Renal cortex interstitium (tissue), 11 donors: ENCODE data around the gene PHETA1. TPM values are rescaled to one million over a fixed set of nuclear protein-coding genes. Genes with fewer than 3 reads are reported as not detected.
"Not testable (repeated sequence)": the region's sequence is repeated elsewhere in the genome, so short reads cannot be mapped to it uniquely, and the experiment has no call there.

Source experiments
- DNase-seq, 11 donors: peaks; one replicate each; pipeline ENCODE4 v3.0.0-alpha.2; 2013; ENCODE audit warnings: low read depth in 9 of 11, low spot score in 4 of 11; ENCODE audit errors: extremely low read depth in 1 of 11
- polyA plus RNA-seq, 3 donors: library from polyadenylated mRNA; unstranded; fragments of 120-200 nt; gene quantifications; one replicate each; pipeline ENCODE4 v1.2.1, GENCODE V29; 2013; ENCODE audit not compliant: insufficient read length in 3 of 3

PHETA1 gene
- polyA plus RNA-seq, 3 donors = 10.4 to 15.1 (median 13.1) TPM

DNA sequence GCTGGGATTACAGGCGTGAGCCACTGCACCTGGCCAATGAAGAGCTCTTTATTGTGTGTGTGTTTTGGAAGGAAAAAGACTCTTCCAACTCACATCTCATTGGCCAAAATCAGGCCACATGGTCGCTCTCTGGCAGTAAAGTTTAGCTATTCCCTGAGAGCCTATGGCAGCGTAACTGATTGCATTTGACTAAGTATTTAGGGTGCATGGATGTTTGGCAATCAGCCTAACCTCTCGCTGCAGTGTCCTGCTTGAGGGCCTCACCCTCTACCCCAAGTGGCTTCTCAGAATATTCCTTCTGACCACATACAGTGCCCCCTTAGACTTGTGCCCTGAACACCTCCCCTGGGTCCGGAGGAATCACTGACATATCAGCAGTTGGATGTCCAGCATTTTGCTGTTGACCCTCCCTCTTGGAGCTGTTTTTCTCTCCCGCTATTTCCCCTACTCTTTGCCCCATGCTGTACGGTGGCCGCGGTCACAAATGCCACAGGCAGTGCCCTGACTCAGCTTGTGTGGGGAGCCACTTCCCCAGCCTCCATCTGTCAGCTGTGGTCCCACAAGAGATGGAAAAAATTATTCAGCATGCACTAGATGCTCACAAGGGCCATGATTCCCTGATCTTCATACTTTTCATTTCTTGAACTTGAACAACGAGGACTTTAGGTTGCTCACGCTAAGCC, 9.5 kb downstream of the PHETA1 start:
- DNase-seq = no peak

DNA sequence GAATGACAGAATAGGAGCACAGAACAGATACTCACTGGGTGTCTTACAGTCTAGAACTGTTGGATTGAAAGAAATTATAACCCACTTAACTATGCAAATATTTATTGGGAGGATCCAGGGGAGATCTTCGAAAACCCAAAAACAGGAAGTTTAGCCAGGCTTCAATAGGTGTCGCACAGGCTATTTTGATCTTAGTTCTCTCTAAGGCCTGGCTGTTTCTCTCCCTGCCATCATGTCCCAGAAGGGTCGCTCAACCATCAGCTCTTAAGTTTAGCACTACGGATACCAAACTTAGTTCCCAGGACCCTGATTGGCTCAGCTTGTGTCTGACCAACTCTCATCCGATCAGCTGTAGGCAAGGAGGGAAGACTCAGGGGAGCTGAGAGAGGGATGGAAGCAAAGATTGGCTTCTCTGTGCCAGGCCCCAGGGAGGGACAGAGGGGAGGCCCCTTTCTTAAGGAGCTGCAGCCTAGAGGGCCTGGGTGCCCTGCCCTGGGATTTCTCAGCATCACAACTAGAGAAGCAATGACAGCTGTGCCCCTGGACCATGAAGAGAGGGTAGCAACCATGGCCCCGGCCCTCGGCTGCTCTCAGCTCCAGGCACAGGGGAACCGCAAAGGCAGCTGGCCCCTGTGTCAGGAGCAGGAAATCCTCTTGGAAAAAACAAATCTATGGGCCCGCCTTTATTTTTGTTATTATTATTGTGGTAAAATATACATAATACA, 13.5 kb downstream of the PHETA1 start:
- no peak for DNase-seq

DNA sequence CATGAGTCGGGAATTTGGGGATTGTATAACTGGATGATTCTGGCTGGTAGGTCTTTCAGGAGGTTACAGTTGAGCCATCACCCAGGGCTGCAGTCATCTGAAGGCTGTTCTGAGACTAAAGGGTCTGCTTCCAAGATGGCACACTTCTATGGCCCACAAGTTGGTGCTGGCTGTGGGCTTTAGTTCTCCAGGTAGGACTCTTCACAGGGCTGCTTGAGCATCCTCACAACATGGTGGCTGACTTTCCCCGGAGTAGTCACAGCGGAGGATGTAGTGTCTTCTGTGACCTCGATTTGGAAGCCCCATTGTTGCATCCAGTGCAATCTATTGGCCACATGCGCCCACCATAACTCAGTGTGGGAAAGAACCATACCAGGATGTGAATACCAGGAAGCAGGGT, 14.4 kb downstream of the PHETA1 start:
- DNase-seq = no peak

DNA sequence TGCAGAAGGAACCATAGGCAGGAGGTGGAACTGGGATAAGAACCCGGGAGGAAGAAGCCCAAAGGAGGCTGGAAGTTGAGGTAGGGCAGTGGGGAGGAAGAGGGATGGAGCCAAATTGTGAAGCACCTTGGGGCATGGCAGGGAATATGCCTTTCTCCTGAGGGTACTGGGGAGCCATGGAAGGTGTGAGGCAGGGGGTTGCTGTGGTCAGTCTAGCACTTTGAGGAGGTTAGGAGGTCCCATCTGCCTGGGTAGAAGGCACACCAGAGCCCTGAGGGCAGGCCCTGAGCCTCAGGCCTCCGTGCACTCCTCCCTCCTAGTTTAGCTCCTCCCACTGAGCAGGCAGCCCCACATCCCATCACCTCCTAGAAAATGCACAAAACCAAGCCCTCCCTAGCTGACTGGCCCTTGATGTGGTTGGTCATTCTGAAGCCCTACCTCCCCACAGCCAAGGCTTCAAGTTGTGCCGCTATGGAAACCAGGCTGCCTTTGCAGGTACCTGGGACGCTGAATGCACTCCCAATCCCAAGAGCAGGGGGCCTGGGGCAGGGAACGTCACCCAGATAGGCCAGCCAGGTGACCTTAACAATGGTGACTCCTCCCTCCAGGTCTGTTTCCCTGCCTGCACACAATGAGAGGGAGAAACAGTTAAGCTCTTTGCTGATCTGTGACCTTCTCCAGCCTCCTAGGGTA, 15.1 kb downstream of the PHETA1 start:
- DNase-seq = no peak

DNA sequence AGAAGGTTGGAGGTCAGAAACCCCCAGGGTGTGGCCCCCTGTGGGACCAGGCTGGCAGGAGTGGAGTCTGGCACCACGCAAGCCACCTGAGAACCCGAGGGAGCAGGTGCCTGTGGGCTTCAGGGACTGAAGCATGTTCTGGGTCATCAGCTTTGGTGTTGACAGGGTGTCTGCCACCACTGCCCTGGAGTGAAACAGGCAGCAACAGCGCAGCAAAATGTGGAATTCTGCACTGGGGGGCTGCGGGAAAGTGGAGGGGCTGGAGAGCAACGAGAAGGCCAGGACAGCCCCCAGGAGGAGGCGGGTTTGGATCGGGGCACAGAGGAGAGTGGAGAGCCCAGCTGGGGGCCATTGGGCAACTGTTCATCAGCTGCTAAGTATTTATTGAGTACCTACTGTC, 15.9 kb downstream of the PHETA1 start:
- no peak for DNase-seq

DNA sequence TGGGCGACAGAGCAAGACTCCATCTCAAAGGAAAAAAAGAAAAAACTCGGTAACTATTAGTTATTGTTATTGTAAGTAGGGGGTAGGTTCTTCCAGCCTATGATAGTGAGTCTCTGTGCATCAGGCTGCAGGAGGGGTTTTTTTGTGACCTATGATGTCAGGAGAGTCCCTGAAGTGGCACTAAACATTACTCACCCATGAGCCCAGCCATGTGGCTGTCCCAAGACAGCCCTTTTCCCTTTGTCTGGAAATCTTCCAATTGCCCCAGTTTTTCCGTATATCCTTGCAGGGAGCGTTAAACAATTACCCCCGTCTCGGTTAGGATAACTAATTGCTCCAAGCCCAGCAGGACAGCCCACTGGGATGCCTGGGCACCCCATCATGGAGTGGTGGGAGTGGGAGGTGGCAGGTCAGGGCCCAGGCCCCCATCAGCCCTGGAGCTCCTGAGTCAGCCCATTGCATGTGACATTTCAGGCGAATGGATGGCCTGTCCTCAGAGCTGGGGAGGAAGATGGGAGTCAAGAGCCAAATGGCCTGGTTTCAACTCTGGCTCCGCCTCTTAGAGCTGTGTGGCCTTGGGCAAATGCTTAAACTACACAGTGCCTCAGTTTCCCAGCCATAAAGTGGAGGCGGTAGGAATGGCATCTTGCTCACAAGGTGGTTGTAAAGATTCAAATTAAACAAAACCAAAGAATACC, 16.4 kb downstream of the PHETA1 start:
- DNase-seq = no peak

DNA sequence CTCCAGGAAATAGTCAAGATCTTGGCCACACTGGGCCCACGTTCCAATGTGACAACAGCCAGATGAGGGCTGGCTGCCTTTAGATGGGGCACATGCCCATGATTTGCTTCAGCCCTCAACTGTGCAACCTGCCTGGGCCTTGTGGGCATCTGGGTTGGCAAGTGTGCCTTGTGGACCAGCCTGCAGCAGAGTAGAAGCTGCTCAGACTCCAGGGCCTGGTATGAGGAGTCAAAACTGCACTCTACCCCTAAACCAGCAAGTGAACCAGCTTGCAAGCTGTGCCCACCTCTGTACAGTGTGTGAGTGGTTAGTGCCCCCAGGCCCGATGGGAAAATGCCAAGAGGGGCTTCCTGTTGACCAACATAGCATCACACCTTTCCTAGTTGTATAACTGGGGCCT, 17.9 kb downstream of the PHETA1 start:
- DNase-seq = no peak

DNA sequence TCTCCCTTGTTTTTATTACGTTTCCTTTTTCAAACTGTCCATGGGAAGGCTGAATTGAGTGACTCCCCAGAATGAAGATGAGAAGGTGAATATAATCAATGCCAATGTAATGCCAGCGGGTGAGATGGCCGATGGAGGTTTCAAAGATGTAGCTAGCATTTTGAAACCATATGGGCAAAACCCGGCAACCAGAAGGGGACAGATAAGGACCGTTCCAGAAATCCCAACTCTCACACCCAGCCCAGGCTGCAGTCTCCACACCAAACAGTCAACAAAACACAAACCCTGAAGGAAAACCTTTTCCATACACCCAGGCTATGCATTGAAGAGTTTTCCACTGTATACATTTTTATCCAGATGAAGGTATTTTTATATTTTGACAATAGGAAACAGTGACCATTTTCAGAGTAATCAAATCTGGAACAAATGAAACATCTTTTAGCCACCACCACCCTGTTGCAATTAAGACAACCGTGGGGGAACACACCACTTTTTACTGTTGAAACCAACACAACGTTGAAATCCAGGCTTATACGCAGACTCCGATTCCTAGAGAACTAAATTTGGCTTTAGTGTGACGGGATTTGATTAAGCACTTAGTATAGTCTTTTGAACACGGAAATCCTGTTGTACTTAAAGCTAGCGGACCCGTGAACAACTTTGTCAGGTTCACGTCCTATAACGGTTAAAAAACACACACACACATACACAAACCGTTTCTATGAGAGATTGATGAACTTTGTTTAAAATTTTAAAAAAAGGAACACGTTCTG, 19.0 kb downstream of the PHETA1 start:
- DNase-seq = no peak

DNA sequence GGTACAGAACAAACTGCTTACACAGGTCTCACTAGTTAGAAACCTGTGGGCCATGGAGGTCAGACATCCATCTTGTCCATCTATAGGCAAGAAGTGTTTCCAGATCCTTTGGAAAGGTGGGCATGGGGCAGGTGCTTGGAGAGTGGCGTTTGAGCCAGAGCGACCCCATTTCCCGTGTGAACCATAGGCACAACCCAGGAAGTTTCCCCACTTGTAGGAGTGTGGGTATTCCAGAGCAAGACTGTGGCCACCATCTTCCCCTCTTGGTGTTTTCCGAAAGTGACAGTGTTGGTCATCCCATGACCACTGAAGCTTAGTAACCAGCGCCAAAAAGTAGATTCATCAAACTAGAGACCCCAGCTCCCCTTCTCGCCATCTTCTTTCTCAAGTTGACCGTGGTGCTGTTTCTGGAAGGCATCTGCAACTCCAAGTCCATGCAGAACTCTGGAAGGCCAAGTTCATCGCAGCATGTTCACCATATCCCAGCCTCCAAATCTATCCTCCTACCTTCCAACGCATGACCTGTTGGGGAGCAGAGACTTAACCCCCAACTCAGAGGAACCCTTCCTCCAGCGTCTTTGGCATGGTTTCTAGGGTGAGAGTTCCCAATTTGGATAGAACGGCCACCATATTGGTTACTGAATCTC, 19.7 kb downstream of the PHETA1 start:
- DNase-seq = no peak

DNA sequence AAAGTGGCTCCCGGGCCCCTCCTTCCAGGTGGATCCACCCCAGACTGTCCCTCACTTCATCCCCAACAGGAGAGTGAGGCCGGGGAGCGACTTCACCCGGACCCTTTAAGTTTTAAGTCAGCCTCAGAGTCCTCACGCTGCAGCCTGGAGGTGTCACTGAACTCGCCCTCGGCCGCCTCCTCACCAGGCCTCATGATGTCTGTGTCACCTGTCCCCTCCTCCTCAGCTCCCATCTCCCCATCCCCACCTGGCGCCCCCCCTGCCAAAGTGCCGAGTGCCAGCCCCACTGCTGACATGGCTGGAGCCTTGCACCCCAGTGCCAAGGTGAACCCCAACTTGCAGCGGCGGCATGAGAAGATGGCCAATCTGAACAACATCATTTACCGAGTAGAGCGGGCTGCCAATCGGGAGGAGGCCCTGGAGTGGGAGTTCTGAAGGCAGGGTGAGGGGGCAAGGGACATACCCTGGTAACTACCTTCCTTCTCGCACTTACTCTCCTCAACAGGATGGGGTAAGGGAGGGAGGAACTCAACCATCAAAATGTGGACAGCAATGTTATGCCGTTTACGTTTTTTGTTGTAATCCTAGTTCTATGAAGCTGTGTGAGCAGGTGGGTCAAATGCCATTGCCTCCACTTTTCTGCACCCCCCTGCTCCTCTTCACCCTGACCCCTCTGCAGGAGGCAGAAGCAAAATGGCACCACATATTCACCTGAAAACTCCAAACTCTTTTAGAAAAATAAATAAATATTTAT, 20.8 kb downstream of the PHETA1 start:
- no peak for DNase-seq

DNA sequence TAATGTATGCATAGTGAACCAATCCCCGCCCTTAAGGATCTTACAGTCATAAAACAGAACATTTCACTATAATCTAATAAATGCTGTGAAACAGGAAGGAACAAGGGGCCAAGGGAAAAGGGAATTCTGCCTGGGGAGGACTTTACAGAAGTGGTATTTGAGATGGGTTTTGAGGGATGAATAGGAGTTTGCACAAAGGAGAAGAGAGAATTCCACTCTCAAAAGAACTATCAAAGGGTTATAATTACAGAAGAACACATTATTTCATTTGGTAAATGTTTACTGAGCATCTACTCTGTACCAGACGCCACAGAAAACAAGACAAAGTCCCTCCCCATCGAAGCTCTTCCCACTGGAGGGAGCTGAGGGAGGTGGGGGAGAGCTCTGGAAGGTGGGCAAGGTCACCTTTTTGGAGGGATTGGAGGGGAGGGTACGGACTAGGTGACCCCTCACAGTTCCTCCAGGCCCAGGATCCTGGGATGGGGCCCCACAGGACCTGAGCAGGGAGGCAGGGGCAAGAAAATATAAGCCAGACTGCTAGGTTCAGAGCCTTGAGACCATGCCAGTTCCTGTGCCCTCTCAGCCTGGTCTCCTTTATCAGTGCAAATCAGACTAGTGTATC, 24.5 kb downstream of the PHETA1 start:
- no peak for DNase-seq

DNA sequence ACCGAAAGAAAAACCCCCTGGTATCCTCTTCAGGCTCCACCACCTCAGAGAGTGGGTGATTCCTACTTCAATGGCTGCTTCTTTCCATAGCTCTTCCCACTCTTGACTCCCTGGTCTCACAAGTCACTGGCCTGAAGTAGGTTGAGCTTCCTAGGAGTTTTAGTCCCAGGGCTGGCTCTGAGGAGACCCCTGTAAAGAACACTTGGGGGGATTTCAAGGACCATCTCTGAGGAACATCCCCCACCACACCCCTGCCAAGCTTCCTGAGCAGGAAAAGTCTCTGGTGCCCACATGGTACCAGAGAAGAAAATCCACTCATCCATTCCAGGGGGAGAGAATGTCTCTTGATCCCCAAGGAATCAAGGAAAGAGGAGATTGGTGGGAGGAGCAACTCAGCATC, 25.7 kb downstream of the PHETA1 start:
- no peak for DNase-seq

DNA sequence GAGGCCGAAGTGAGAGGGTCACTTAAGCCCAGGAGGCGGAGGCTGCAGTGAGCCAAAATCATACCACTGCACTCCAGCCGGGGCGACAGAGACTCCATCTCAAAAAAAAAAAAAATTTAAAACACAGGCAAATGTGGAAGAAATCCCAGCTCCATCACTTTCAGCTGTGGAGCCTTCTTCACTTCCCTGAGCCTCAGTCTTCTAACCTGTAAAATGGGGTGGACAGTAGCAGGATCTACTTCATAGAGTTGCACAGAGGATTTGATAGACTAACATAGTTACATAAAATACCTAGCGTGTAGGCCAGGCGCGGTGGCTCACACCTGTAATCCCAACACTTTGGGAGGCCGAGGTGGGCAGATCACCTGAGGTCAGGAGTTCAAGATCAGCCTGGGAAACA, 26.5 kb downstream of the PHETA1 start:
- DNase-seq = no peak

DNA sequence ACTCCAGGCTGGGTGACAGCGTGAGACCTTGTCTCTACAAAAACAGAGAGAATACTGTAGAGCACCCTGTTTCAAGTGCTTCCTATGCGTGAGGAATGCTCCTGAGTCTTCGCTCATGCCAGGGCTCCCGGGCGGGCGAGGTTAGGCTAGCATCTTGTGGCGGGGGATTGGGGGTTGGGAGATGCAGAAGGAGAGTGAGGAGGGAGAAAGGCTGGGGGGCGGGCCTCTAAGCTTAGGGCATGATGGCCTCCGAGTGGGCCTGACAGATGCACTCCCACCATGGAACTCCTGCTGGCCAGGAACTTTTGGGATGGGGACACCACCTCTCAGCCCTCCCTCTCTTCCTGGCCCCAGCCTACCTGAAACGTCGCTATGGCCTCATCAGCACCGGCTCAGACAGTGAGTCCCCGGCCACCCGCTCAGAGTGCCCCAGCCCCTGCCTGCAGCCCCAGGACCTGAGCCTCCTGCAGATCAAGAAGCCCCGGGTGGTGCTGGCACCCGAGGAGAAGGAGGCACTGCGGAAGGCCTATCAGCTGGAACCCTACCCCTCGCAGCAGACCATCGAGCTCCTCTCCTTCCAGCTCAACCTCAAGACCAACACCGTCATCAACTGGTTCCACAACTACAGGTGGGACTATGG, 27.3 kb downstream of the PHETA1 start:
- no peak for DNase-seq

DNA sequence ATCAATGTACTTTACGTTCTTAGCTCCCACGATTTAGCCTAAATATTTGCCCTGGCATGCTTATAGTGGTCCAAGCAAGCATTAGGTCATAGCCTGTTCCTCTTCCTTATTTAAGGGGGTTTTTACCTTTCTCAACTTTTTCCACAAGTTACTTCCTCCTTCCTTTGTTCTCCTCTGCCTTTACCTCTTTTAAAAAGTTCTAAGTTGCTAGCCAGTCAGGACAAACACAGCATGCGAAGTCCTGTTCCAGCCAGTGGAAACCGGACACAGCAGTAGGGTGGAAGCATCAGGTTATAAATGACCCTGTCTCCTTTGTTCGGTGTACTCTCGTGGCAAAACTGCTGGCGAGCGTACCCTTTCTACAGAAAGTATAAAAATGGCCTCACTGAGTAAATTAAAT, 28.2 kb downstream of the PHETA1 start:
- not testable (repeated sequence) for DNase-seq

DNA sequence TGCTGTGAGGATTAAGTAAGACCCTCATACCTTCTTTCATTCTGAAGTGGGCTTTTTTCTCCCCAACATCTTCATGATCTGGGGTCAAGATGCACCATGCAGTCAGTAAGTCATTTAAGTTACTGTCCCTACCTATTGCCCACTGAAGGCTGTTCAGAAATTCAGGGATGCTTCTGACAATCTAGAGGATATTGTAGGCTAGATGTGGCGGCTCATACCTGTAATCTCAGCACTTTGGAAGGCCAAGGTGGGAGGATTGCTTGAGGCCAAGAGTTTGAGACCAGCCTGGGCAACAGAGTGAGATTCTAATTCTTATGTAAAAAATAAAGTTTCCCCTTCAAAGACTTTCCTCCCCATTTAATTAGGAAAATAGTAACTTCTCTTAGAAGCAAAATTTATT, 28.7 kb downstream of the PHETA1 start:
- no peak for DNase-seq

DNA sequence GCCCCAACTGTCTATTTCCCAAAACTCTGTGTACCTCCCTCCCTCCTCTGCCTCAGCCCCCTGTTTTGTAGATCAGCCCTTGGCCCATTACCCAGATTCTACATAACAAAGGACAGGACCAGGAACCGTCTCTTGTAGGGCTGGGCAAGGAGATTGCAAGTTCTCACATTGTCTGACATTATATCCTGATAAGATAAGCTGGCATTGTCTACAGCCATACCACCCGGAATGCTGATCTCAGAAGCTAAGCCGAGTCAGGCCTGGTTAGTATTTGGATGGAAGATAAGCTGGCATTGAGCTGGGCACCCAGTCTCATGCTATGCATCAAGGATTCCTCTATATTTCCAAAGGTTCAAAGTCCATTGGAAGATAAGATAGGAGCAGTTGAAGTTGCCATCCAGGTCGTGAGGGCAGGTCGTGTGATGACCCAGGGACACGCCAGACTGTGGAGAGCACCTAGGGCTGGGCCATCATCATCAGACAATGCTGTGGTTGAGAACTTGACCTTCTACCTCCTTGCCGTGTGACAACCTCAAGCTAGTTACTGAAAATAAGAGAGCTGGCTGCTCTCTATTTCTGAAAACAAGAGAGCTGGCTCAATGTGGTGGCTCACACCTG, 29.5 kb downstream of the PHETA1 start:
- no peak for DNase-seq
